HG03571 (cell line): Measurements from ENCODE around the gene TGM3.

Source experiments
- ATAC-seq: cut with Tn5 transposase; IDR thresholded peaks from one replicate; pipeline ENCODE4 v1.9.1; 2021; ENCODE audit not compliant: unreplicated experiment

TGM3 gene

GRCh38 chr20:2283706-2284423, 11.9 kb upstream of the TGM3 start:
- no peak for ATAC-seq

GRCh38 chr20:2285193-2285592, 10.6 kb upstream of the TGM3 start:
- ATAC-seq = no peak

- ATAC-seq = no peak
Measured at GRCh38 chr20:2285613-2286012, 10.2 kb upstream of the TGM3 start.

GRCh38 chr20:2287504-2287903, 8.3 kb upstream of the TGM3 start:
- ATAC-seq = no peak

GRCh38 chr20:2289475-2289874, 6.3 kb upstream of the TGM3 start:
- no peak for ATAC-seq

GRCh38 chr20:2290486-2290885, 5.3 kb upstream of the TGM3 start:
- no peak for ATAC-seq

- no peak for ATAC-seq
Measured at GRCh38 chr20:2292416-2293110, 3.2 kb upstream of the TGM3 start.

GRCh38 chr20:2293486-2293885, 2.3 kb upstream of the TGM3 start:
- ATAC-seq = no peak

- ATAC-seq = no peak
Measured at GRCh38 chr20:2293971-2294370, 1.8 kb upstream of the TGM3 start.

GRCh38 chr20:2295286-2295685, 515 bp upstream of the TGM3 start:
- no peak for ATAC-seq

- ATAC-seq = no peak
Measured at GRCh38 chr20:2296524-2297356, 939 bp downstream of the TGM3 start.

GRCh38 chr20:2297357-2297728, 1.5 kb downstream of the TGM3 start:
- no peak for ATAC-seq

GRCh38 chr20:2298116-2298515, 2.3 kb downstream of the TGM3 start:
- no peak for ATAC-seq

- no peak for ATAC-seq
Measured at GRCh38 chr20:2298701-2299100, 2.9 kb downstream of the TGM3 start.

GRCh38 chr20:2299301-2299700, 3.5 kb downstream of the TGM3 start:
- ATAC-seq = no peak

GRCh38 chr20:2300002-2300401, 4.2 kb downstream of the TGM3 start:
- no peak for ATAC-seq

- no peak for ATAC-seq
Measured at GRCh38 chr20:2300420-2300819, 4.6 kb downstream of the TGM3 start.

- ATAC-seq = peak; percentile 87
Measured at GRCh38 chr20:2301164-2301622, 5.4 kb downstream of the TGM3 start.

GRCh38 chr20:2302384-2303060, 6.7 kb downstream of the TGM3 start:
- ATAC-seq = no peak

- no peak for ATAC-seq
Measured at GRCh38 chr20:2303673-2304072, 7.9 kb downstream of the TGM3 start.

GRCh38 chr20:2304180-2304579, 8.4 kb downstream of the TGM3 start:
- ATAC-seq = no peak
